ENCODE data around the gene ATF1.
"Not testable (repeated sequence)": the region's sequence is repeated elsewhere in the genome, so short reads cannot be mapped to it uniquely, and the experiment has no call there.

ATF1 gene

GRCh38 chr12:50803230-50803875 lies 39.5 kb downstream of the ATF1 start:
- no peak for DNase-seq (ENCODE audit: low spot score)

- DNase-seq (ENCODE audit: low spot score), result no peak
These were observed 42.3 kb downstream of the ATF1 start for GRCh38 chr12:50806176-50806575.

- DNase-seq (ENCODE audit: low spot score), result not testable (repeated sequence)
These were observed 45.2 kb downstream of the ATF1 start for GRCh38 chr12:50809131-50809530.

GRCh38 chr12:50814921-50815320 lies 51.0 kb downstream of the ATF1 start:
- not testable (repeated sequence) for DNase-seq (ENCODE audit: low spot score)

GRCh38 chr12:50820177-50820576 lies 56.3 kb downstream of the ATF1 start:
- no peak for DNase-seq (ENCODE audit: low spot score)

- no peak for DNase-seq (ENCODE audit: low spot score)
These were observed 58.2 kb downstream of the ATF1 start for GRCh38 chr12:50822082-50822481.

GRCh38 chr12:50823724-50824123 lies 59.8 kb downstream of the ATF1 start:
- DNase-seq (ENCODE audit: low spot score), result not testable (repeated sequence)

GRCh38 chr12:50824914-50825313 lies 61.0 kb downstream of the ATF1 start:
- DNase-seq (ENCODE audit: low spot score), result no peak

- no peak for DNase-seq (ENCODE audit: low spot score)
These were observed 61.5 kb downstream of the ATF1 start for GRCh38 chr12:50825372-50825838.

- no peak for DNase-seq (ENCODE audit: low spot score)
These were observed 64.2 kb downstream of the ATF1 start for GRCh38 chr12:50828121-50828520.

- DNase-seq (ENCODE audit: low spot score), result no peak
These were observed 65.0 kb downstream of the ATF1 start for GRCh38 chr12:50828886-50829285.

GRCh38 chr12:50833801-50834200 lies 69.9 kb downstream of the ATF1 start:
- not testable (repeated sequence) for DNase-seq (ENCODE audit: low spot score)

GRCh38 chr12:50839042-50839441 lies 75.1 kb downstream of the ATF1 start:
- no peak for DNase-seq (ENCODE audit: low spot score)

- no peak for DNase-seq (ENCODE audit: low spot score)
These were observed 77.0 kb downstream of the ATF1 start for GRCh38 chr12:50840809-50841487.

- no peak for DNase-seq (ENCODE audit: low spot score)
These were observed 78.0 kb downstream of the ATF1 start for GRCh38 chr12:50841716-50842531.

GRCh38 chr12:50842637-50843493 lies 79.0 kb downstream of the ATF1 start, which contains the start of gene TMPRSS12:
TMPRSS12 (plus strand) TSS chr12:50842926; CDS start chr12:50842965, 39 bp downstream.
- DNase-seq (ENCODE audit: low spot score), result no peak

- DNase-seq (ENCODE audit: low spot score), result no peak
These were observed 81.2 kb downstream of the ATF1 start for GRCh38 chr12:50845021-50845647.

- DNase-seq (ENCODE audit: low spot score), result no peak
These were observed 85.1 kb downstream of the ATF1 start for GRCh38 chr12:50848963-50849362.

GRCh38 chr12:50855218-50855617 lies 91.3 kb downstream of the ATF1 start:
- DNase-seq (ENCODE audit: low spot score), result not testable (repeated sequence)

GRCh38 chr12:50855679-50856078 lies 91.8 kb downstream of the ATF1 start:
- DNase-seq (ENCODE audit: low spot score), result not testable (repeated sequence)

All from left forelimb (tissue), 1 donor.